CD4-positive, alpha-beta T cell (primary cell): ENCODE measurements around the gene GPR149. TPM values are rescaled to one million over a fixed set of nuclear protein-coding genes. Genes with fewer than 3 reads are reported as not detected.

Experiments
- ATAC-seq: fragments of 200-7000 bp; cut with Tn5 transposase; one replicate; pipeline ENCODE4 v1.10.0; 2022; ENCODE audit warnings: mild to moderate bottlenecking; ENCODE audit not compliant: poor library complexity
- CTCF ChIA-PET: fragments of 350-600 bp; sonication (Branson Sonifier 250); formaldehyde crosslinking; loops from one replicate; lab custom pipeline; 2021; ENCODE audit warnings: antibody characterized with exemption, inconsistent platforms; lab: Charles Lee
- POLR2A ChIA-PET: fragments of 350-600 bp; sonication (Branson Sonifier 250); formaldehyde crosslinking; loops from one replicate; lab custom pipeline; 2021; ENCODE audit warnings: antibody characterized with exemption, inconsistent platforms; lab: Charles Lee
- DNase-seq, 14 experiments: peaks; one replicate each; pipeline ENCODE4 v3.0.0-alpha.2; 2013 to 2020; ENCODE audit warnings: mixed read lengths in 2 of 14
- H3K27ac ChIP-seq, 2 donors: one replicate each; pipeline versions ENCODE4 v1.5.1 to v1.7.0; 2013; ENCODE audit warnings: low read length in 2 of 2, low read depth in 1 of 2, mild to moderate bottlenecking in 1 of 2
- H3K27me3 ChIP-seq, 2 experiments: 1 replicate in 1 of 2; 2 replicates in 1 of 2; pipeline versions ENCODE4 v1.6.1 to v1.7.0; 2013; ENCODE audit warnings: low read length in 2 of 2, control low read depth in 1 of 2, mild to moderate bottlenecking in 1 of 2, moderate library complexity in 1 of 2; ENCODE audit not compliant: insufficient read depth in 2 of 2, control insufficient read depth in 1 of 2
- H3K36me3 ChIP-seq: one replicate; pipeline ENCODE4 v1.6.1; 2013; ENCODE audit warnings: low read length, control low read depth; ENCODE audit not compliant: insufficient read depth
- H3K4me1 ChIP-seq: one replicate; pipeline ENCODE4 v1.6.1; 2013; ENCODE audit warnings: low read length, control low read depth; ENCODE audit not compliant: insufficient read depth
- H3K4me3 ChIP-seq: one replicate; pipeline ENCODE4 v1.5.1; 2013; ENCODE audit warnings: mild to moderate bottlenecking, low read length, moderate library complexity
- H3K9me3 ChIP-seq, 2 experiments: 1 replicate in 1 of 2; 2 replicates in 1 of 2; pipeline versions ENCODE4 v1.6.1 to v1.7.0; 2013; ENCODE audit warnings: low read length in 2 of 2, mild to moderate bottlenecking in 2 of 2, control low read depth in 1 of 2, moderate library complexity in 1 of 2; ENCODE audit not compliant: control insufficient read depth in 1 of 2, insufficient read depth in 1 of 2
- H3K27ac Mint-ChIP-seq: one replicate; pipeline ENCODE4 v1.8.0; 2020; ENCODE audit warnings: mixed read lengths
- H3K27me3 Mint-ChIP-seq: one replicate; pipeline ENCODE4 v1.8.0; 2021; ENCODE audit warnings: mixed read lengths
- H3K36me3 Mint-ChIP-seq: one replicate; pipeline ENCODE4 v1.8.0; 2021; ENCODE audit warnings: low read depth, mixed read lengths
- H3K4me1 Mint-ChIP-seq: one replicate; pipeline ENCODE4 v1.8.0; 2021; ENCODE audit warnings: low read depth, mixed read lengths
- H3K4me3 Mint-ChIP-seq: one replicate; pipeline ENCODE4 v1.8.0; 2020; ENCODE audit warnings: mild to moderate bottlenecking, mixed read lengths
- H3K9me3 Mint-ChIP-seq: one replicate; pipeline ENCODE4 v1.8.0; 2020; ENCODE audit warnings: mixed read lengths
- CTCF ChIP-seq: fragments of 200-600 bp; IDR thresholded peaks from one replicate; pipeline ENCODE4 v1.8.0; 2022; ENCODE audit warnings: antibody characterized with exemption, mild to moderate bottlenecking
- intact Hi-C, 2 experiments: fragments of 100-400 bp; cut with DNase I in 1 of 2; cut with micrococcal nuclease in 1 of 2; formaldehyde crosslinking; loops; one replicate each; pipeline versions ENCODE4 v1.15.1 to v1.9.0; 2023 to 2025; cut with DNase I, micrococcal nuclease
- polyA plus RNA-seq, 2 donors: library from polyadenylated mRNA; unstranded; fragments of 120-200 nt; gene quantifications; one replicate each; pipeline ENCODE4 v1.2.1, GENCODE V29; 2013
- total RNA-seq, 174 experiments: library from RNA in 2 of 174; stranded (reverse) in 2 of 174; gene quantifications; one replicate each; pipeline ENCODE4 v1.2.3 and lab custom pipeline; 2021 to 2026

The GPR149 gene
- total RNA-seq (not detected), total RNA-seq (lab: John Stamatoyannopoulos, UW) (0 to 0.08 (median 0) reads per million in 172 experiments)
- polyA plus RNA-seq (2013, experiment 1 of 2) = not detected
- not detected for polyA plus RNA-seq (2013, experiment 2 of 2)

- Mint-ChIP-seq H3K9me3 (no peaks in the 10 kb centered on the region), H3K4me3 (no peak within 1 kb of the TSS), H3K36me3 (no peaks in the 10 kb centered on the region), H3K27me3 (peaks cover 52% of the 10 kb centered on the region), H3K4me1 (no peaks in the 10 kb centered on the region), H3K27ac (no peak within 1 kb of the TSS)
- DNase-seq (no peak), ATAC-seq (no peak)
- ChIA-PET CTCF (no interaction called here), POLR2A (no interaction called here)
- Histone ChIP-seq H3K27ac (no peak within 1 kb of the TSS), H3K27me3 (peaks cover 24 to 38% of the 10 kb centered on the region in 2 experiments), H3K4me3 (no peak within 1 kb of the TSS), H3K36me3 (no peaks in the 10 kb centered on the region), H3K9me3 (peaks cover 5 to 16% of the 10 kb centered on the region in 2 experiments), H3K4me1 (no peaks in the 10 kb centered on the region)
- no peak for TF ChIP-seq CTCF
- intact Hi-C loops = no loop called here
Observed at GRCh38 chr3:154430014-154430413, at the start of gene GPR149. Gene GPR149, minus strand, starts transcription at chr3:154430190. Its CDS starts 575 bp downstream, at chr3:154429615.

GRCh38 chr3:154473769-154474168 is 43.8 kb upstream of the GPR149 start:
- no peaks in the 10 kb centered on the region for H3K4me1 Mint-ChIP-seq
- Histone ChIP-seq H3K4me1 (no peaks in the 10 kb centered on the region), H3K27me3 (no peaks in the 10 kb centered on the region), H3K27ac (no peak overlapping the region), H3K9me3 (peaks cover 0 to 3% of the 10 kb centered on the region in 2 experiments), H3K36me3 (no peaks in the 10 kb centered on the region), H3K4me3 (no peak overlapping the region)
- no peaks in the 10 kb centered on the region for H3K9me3 Mint-ChIP-seq
- H3K27ac Mint-ChIP-seq = no peak overlapping the region
- H3K27me3 Mint-ChIP-seq = no peaks in the 10 kb centered on the region
- ATAC-seq = no peak
- intact Hi-C loops = no loop called here
- CTCF ChIA-PET = no interaction called here
- H3K36me3 Mint-ChIP-seq = no peaks in the 10 kb centered on the region
- DNase-seq = no peak
- POLR2A ChIA-PET = no interaction called here
- no peak for TF ChIP-seq CTCF
- no peak overlapping the region for H3K4me3 Mint-ChIP-seq

- intact Hi-C loops = no loop called here
- no peak overlapping the region for H3K27ac Mint-ChIP-seq
- Histone ChIP-seq H3K9me3 (no peaks in the 10 kb centered on the region), H3K4me3 (no peak overlapping the region), H3K36me3 (no peaks in the 10 kb centered on the region), H3K27ac (no peak overlapping the region), H3K27me3 (no peaks in the 10 kb centered on the region), H3K4me1 (no peaks in the 10 kb centered on the region)
- H3K9me3 Mint-ChIP-seq = no peaks in the 10 kb centered on the region
- no peaks in the 10 kb centered on the region for H3K36me3 Mint-ChIP-seq
- DNase-seq = no peak
- ChIA-PET POLR2A (no interaction called here), CTCF (no interaction called here)
- TF ChIP-seq CTCF = no peak
- H3K4me1 Mint-ChIP-seq = no peaks in the 10 kb centered on the region
- H3K27me3 Mint-ChIP-seq = no peaks in the 10 kb centered on the region
- ATAC-seq = no peak
- H3K4me3 Mint-ChIP-seq = no peak overlapping the region
Observed at GRCh38 chr3:154469585-154469984, 39.6 kb upstream of the GPR149 start.
